Measurements from ENCODE around the gene ATP10D.

ATP10D gene

DNA sequence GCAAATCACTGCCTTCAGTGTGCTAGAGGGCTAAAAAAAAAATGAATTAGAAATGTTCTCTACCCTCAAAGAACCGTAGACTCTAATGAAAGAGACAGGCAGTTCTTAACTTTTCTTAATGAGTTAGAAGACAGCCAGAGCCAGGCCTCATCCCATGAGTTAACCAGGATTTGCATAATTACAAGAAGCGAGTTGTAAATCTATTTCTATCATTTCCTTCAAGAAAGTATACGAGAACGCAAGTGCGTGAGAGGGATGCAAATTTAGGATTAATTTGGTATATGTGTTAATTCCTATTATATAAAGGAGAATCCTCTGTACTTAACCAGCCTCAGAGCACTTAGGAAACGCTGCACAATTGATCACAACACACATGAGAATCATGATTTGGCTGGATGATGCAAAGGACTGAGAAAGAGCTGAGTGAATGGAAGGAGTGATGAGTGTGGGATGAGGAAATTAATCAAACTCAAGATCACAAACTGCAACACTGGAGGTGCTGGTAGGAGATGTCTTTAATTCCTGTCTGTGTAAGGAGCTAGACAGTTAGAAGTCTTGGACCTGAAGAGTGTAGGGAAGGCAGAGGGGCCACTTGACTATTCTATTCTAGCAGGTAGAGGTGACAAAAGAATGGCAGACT lies 157.2 kb downstream of the ATP10D start:
- Histone ChIP-seq H3K27ac (replicated peaks; ENCODE audit: low read length) (no peak overlapping the region), H3K9me3 (replicated peaks in 1 of 2; ENCODE audit: control insufficient read depth in 2 of 2, insufficient read depth in 1 of 2, low read depth in 1 of 2, low read length in 2 of 2) (no peaks in the 10 kb centered on the region), H3K27me3 (ENCODE audit: control insufficient read depth in 3 of 3, insufficient read depth in 3 of 3, low read depth in 1 of 3, low read length in 3 of 3) (no peaks in the 10 kb centered on the region), H2BK5ac (ENCODE audit: low read length) (no peak overlapping the region), H2BK15ac (ENCODE audit: low read length) (no peak overlapping the region), H3K14ac (ENCODE audit: low read length) (no peak overlapping the region), H2AFZ (ENCODE audit: low read length) (no peak overlapping the region), H3K18ac (ENCODE audit: low read length) (no peak overlapping the region), H4K91ac (ENCODE audit: low read depth, low read length, poor library complexity) (no peak overlapping the region), H3K23ac (ENCODE audit: low read depth, low read length, poor library complexity) (no peak overlapping the region), H3K4me3 (ENCODE audit: low read length in 2 of 2) (no peak overlapping the region), H3K79me1 (ENCODE audit: low read depth, low read length) (no peaks in the 10 kb centered on the region), H4K8ac (ENCODE audit: low read depth, low read length) (no peak overlapping the region), H3K4me2 (ENCODE audit: insufficient read depth, low read length, poor library complexity, severe bottlenecking) (no peak overlapping the region), H2BK120ac (ENCODE audit: low read depth, low read length) (no peak overlapping the region), H3K9ac (ENCODE audit: low read depth, low read length, poor library complexity) (no peak overlapping the region), H2BK12ac (ENCODE audit: low read length) (no peak overlapping the region), H2AK5ac (ENCODE audit: low read depth, low read length) (no peak overlapping the region), H3K4me1 (ENCODE audit: control insufficient read depth in 2 of 2, insufficient read depth in 1 of 2, low read depth in 1 of 2, low read length in 2 of 2) (peaks cover 0 to 7% of the 10 kb centered on the region in 2 donors), H3K36me3 (replicated peaks in 1 of 2; ENCODE audit: control insufficient read depth in 2 of 2, insufficient read depth in 2 of 2, low read length in 2 of 2) (no peaks in the 10 kb centered on the region), H3K4ac (ENCODE audit: low read length) (no peak overlapping the region)
- no CpG with 5 or more reads among the region's 6 CpGs for WGBS, 2 donors (ENCODE audit: extremely low coverage in 2 of 2, insufficient read length in 2 of 2, insufficient replicate concordance in 1 of 2)
- no peak for DNase-seq (ENCODE audit: low spot score)

All from neuronal stem cell (in vitro differentiated cells).